GM21786 (cell line): Measurements from ENCODE around the gene F12.
A peak's percentile ranks its signal among the peaks of the same experiment; 100 is the strongest.
"Not testable (repeated sequence)": the region's sequence is repeated elsewhere in the genome, so short reads cannot be mapped to it uniquely, and the experiment has no call there.

Source experiments
- ATAC-seq: cut with Tn5 transposase; IDR thresholded peaks from one replicate; pipeline ENCODE4 v1.9.1; 2021; ENCODE audit not compliant: unreplicated experiment

The F12 gene

GRCh38 chr5:177432839-177433657 lies 23.7 kb upstream of the F12 start:
- no peak for ATAC-seq

GRCh38 chr5:177432143-177432838 lies 22.9 kb upstream of the F12 start:
- ATAC-seq, result no peak

- ATAC-seq, result peak; percentile 48
Measured at GRCh38 chr5:177431317-177432142, 22.2 kb upstream of the F12 start.

- no peak for ATAC-seq
Measured at GRCh38 chr5:177430972-177431316, 21.6 kb upstream of the F12 start.

- no peak for ATAC-seq
Measured at GRCh38 chr5:177430140-177430951, 21.0 kb upstream of the F12 start.

GRCh38 chr5:177429248-177430040 lies 20.1 kb upstream of the F12 start:
- no peak for ATAC-seq

GRCh38 chr5:177428574-177429217 lies 19.3 kb upstream of the F12 start:
- no peak for ATAC-seq

GRCh38 chr5:177427919-177428573 lies 18.7 kb upstream of the F12 start:
- ATAC-seq, result no peak

- no peak for ATAC-seq
Measured at GRCh38 chr5:177427211-177427822, 18.0 kb upstream of the F12 start.

GRCh38 chr5:177426566-177427210 lies 17.3 kb upstream of the F12 start, which contains the start of gene GRK6:
Gene GRK6 (plus strand): TSS chr5:177426676. CDS start chr5:177426846, 170 bp downstream.
- peak; percentile 0 for ATAC-seq

- peak; percentile 81 for ATAC-seq
Measured at GRCh38 chr5:177425801-177426565, 16.6 kb upstream of the F12 start.

GRCh38 chr5:177425196-177425800 lies 15.9 kb upstream of the F12 start:
- ATAC-seq, result no peak

- ATAC-seq, result no peak
Measured at GRCh38 chr5:177423671-177424070, 14.3 kb upstream of the F12 start.

- ATAC-seq, result no peak
Measured at GRCh38 chr5:177421062-177421798, 11.9 kb upstream of the F12 start.

GRCh38 chr5:177420472-177420871 lies 11.1 kb upstream of the F12 start:
- ATAC-seq, result not testable (repeated sequence)

GRCh38 chr5:177419046-177419445 lies 9.7 kb upstream of the F12 start:
- ATAC-seq, result no peak
